ENCODE results near the gene KCNAB2.

The KCNAB2 gene

GRCh38 chr1:6049419-6049818, 3.7 kb downstream of the KCNAB2 start:
- no peaks in the 10 kb centered on the region for H3K4me1 ChIP-seq (ENCODE audit: low read length)
- H3K4me2 ChIP-seq (ENCODE audit: low read depth, low read length) = no peak overlapping the region
- no peak overlapping the region for H3K27ac ChIP-seq (ENCODE audit: low read length)
- TF ChIP-seq EZH2 (optimal IDR thresholded peaks at IDR 0.05; ENCODE audit: low read depth, low read length) (no peak), EZH2phosphoT487 (IDR thresholded peaks at IDR 0.05; ENCODE audit: low read length) (no peak), CTCF (IDR thresholded peaks at IDR 0.05; ENCODE audit: low read length) (no peak)
- H3K9me2 ChIP-seq (replicated peaks; ENCODE audit: insufficient read depth, low read length) = no peaks in the 10 kb centered on the region
- H3K27me3 ChIP-seq (replicated peaks; ENCODE audit: insufficient read depth, low read length) = no peaks in the 10 kb centered on the region
- no peak overlapping the region for H3K4me3 ChIP-seq (ENCODE audit: low read length)
- no peaks in the 10 kb centered on the region for H3F3A ChIP-seq (ENCODE audit: insufficient read depth, low read length)
- H3K36me3 ChIP-seq (replicated peaks; ENCODE audit: insufficient read depth, low read length) = no peaks in the 10 kb centered on the region
- H3K9me3 ChIP-seq (replicated peaks; ENCODE audit: insufficient read depth, low read length) = no peaks in the 10 kb centered on the region
- H4K20me1 ChIP-seq (ENCODE audit: insufficient read depth, low read length) = peaks cover 8% of the 10 kb centered on the region; the same call in 1 of the 2 replicates
- H2AFZ ChIP-seq (ENCODE audit: low read length) = no peak overlapping the region
- no peak overlapping the region for H3K9ac ChIP-seq (ENCODE audit: low read length)
- no peak for DNase-seq
- H3K79me2 ChIP-seq (ENCODE audit: low read length) = no peaks in the 10 kb centered on the region

- Histone ChIP-seq H3K4me1 (ENCODE audit: low read length) (no peaks in the 10 kb centered on the region), H3K79me2 (ENCODE audit: low read length) (no peaks in the 10 kb centered on the region), H3K9me3 (replicated peaks; ENCODE audit: insufficient read depth, low read length) (no peaks in the 10 kb centered on the region), H3K9ac (ENCODE audit: low read length) (no peak overlapping the region), H3K27me3 (replicated peaks; ENCODE audit: insufficient read depth, low read length) (no peaks in the 10 kb centered on the region), H3K4me3 (ENCODE audit: low read length) (no peak overlapping the region), H3K27ac (ENCODE audit: low read length) (no peak overlapping the region), H4K20me1 (ENCODE audit: insufficient read depth, low read length) (peaks cover 8% of the 10 kb centered on the region; the same call in 1 of the 2 replicates), H3K9me2 (replicated peaks; ENCODE audit: insufficient read depth, low read length) (no peaks in the 10 kb centered on the region), H3K36me3 (replicated peaks; ENCODE audit: insufficient read depth, low read length) (no peaks in the 10 kb centered on the region), H2AFZ (ENCODE audit: low read length) (no peak overlapping the region), H3F3A (ENCODE audit: insufficient read depth, low read length) (no peaks in the 10 kb centered on the region), H3K4me2 (ENCODE audit: low read depth, low read length) (no peak overlapping the region)
- DNase-seq = no peak
- no peak for TF ChIP-seq EZH2 (optimal IDR thresholded peaks at IDR 0.05; ENCODE audit: low read depth, low read length)
- no peak for TF ChIP-seq CTCF (IDR thresholded peaks at IDR 0.05; ENCODE audit: low read length)
- TF ChIP-seq EZH2phosphoT487 (IDR thresholded peaks at IDR 0.05; ENCODE audit: low read length) = no peak
Measured at GRCh38 chr1:6051423-6051822, 5.7 kb downstream of the KCNAB2 start.

- H3K9me2 ChIP-seq (replicated peaks; ENCODE audit: insufficient read depth, low read length) = no peaks in the 10 kb centered on the region
- H3K9me3 ChIP-seq (replicated peaks; ENCODE audit: insufficient read depth, low read length) = no peaks in the 10 kb centered on the region
- no peaks in the 10 kb centered on the region for H3K27me3 ChIP-seq (replicated peaks; ENCODE audit: insufficient read depth, low read length)
- TF ChIP-seq CTCF (IDR thresholded peaks at IDR 0.05; ENCODE audit: low read length) = peak; percentile 41
- TF ChIP-seq EZH2phosphoT487 (IDR thresholded peaks at IDR 0.05; ENCODE audit: low read length) = no peak
- DNase-seq = peak; percentile 19
- no peaks in the 10 kb centered on the region for H3K79me2 ChIP-seq (ENCODE audit: low read length)
- H3K36me3 ChIP-seq (replicated peaks; ENCODE audit: insufficient read depth, low read length) = no peaks in the 10 kb centered on the region
- H2AFZ ChIP-seq (ENCODE audit: low read length) = no peak overlapping the region
- H3K27ac ChIP-seq (ENCODE audit: low read length) = no peak overlapping the region
- H3F3A ChIP-seq (ENCODE audit: insufficient read depth, low read length) = no peaks in the 10 kb centered on the region
- H3K9ac ChIP-seq (ENCODE audit: low read length) = no peak overlapping the region
- H3K4me1 ChIP-seq (ENCODE audit: low read length) = no peaks in the 10 kb centered on the region
- H4K20me1 ChIP-seq (ENCODE audit: insufficient read depth, low read length) = peaks cover 8% of the 10 kb centered on the region; the same call in 1 of the 2 replicates
- H3K4me3 ChIP-seq (ENCODE audit: low read length) = no peak overlapping the region
- H3K4me2 ChIP-seq (ENCODE audit: low read depth, low read length) = no peak overlapping the region
Measured at GRCh38 chr1:6052543-6053205, 7.0 kb downstream of the KCNAB2 start.

Measured in MM.1S (cell line).